Activated effector memory CD4-positive, alpha-beta T cell treated with Interleukin-2 at 50 U/mL for 16 hours (primary cell): ENCODE results near the gene MED28.

ENCODE experiments used
- DNase-seq: peaks from one replicate; pipeline ENCODE4 v3.0.0-alpha.2; 2020

Gene MED28

GRCh38 chr4:17667653-17668201 lies 53.3 kb downstream of the MED28 start:
- DNase-seq, result no peak

GRCh38 chr4:17670423-17670822 lies 56.0 kb downstream of the MED28 start:
- no peak for DNase-seq

GRCh38 chr4:17680559-17681280 lies 66.3 kb downstream of the MED28 start:
- no peak for DNase-seq

- DNase-seq, result no peak
These were observed 67.1 kb downstream of the MED28 start for GRCh38 chr4:17681281-17682221.

- no peak for DNase-seq
These were observed 67.8 kb downstream of the MED28 start for GRCh38 chr4:17682222-17682566.
